Measurements from ENCODE around the gene FKBP10.
"Not testable (repeated sequence)": the region's sequence is repeated elsewhere in the genome, so short reads cannot be mapped to it uniquely, and the experiment has no call there.

Gene FKBP10, protein sequence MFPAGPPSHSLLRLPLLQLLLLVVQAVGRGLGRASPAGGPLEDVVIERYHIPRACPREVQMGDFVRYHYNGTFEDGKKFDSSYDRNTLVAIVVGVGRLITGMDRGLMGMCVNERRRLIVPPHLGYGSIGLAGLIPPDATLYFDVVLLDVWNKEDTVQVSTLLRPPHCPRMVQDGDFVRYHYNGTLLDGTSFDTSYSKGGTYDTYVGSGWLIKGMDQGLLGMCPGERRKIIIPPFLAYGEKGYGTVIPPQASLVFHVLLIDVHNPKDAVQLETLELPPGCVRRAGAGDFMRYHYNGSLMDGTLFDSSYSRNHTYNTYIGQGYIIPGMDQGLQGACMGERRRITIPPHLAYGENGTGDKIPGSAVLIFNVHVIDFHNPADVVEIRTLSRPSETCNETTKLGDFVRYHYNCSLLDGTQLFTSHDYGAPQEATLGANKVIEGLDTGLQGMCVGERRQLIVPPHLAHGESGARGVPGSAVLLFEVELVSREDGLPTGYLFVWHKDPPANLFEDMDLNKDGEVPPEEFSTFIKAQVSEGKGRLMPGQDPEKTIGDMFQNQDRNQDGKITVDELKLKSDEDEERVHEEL

GRCh38 chr17:41812381-41813151 lies at the start of gene FKBP10:
Gene FKBP10, plus strand, starts transcription at chr17:41813004. Its CDS starts 31 bp downstream, at chr17:41813035.
- DNase-seq, result no peak

DNA sequence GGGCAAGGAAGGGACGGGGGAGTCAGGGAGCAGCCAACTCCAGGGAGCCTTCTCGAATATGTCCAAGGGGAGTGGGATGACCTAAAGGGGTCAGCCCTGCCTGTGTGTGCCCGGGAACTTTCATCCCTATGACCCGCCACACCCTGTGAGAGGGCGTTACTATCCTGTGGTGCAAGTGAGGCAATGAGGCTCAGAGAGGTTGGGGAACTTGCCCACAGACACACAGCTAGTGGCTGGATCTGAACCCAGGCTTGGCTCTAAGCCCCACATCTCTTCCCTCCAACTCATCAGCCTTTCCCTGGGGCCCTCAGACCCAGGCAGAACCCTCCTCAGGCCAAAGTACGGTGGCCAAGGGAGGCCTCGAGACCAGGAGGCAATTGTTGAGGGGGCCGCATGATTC lies 49.5 kb upstream of the FKBP10 start:
- no peak for DNase-seq

DNA sequence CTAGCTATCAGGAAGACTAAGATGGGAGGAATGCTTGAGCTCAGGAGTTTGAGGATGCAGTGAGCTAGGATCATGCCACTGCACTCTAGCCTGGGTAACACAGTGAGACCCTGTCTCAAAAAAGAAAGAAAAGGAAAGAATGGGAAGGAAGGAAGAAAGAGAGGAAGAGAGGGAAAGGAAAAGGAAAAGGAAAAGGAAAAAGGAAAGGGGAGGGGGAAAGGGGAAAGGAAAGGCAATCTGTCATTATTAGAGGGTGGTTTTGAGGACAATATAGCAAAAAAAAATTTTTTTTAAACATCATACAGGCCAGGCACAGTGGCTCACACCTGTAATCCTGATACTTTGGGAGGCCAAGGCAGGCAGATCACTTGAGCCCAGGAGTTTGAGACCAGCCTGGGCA lies 46.7 kb upstream of the FKBP10 start:
- no peak for DNase-seq

DNA sequence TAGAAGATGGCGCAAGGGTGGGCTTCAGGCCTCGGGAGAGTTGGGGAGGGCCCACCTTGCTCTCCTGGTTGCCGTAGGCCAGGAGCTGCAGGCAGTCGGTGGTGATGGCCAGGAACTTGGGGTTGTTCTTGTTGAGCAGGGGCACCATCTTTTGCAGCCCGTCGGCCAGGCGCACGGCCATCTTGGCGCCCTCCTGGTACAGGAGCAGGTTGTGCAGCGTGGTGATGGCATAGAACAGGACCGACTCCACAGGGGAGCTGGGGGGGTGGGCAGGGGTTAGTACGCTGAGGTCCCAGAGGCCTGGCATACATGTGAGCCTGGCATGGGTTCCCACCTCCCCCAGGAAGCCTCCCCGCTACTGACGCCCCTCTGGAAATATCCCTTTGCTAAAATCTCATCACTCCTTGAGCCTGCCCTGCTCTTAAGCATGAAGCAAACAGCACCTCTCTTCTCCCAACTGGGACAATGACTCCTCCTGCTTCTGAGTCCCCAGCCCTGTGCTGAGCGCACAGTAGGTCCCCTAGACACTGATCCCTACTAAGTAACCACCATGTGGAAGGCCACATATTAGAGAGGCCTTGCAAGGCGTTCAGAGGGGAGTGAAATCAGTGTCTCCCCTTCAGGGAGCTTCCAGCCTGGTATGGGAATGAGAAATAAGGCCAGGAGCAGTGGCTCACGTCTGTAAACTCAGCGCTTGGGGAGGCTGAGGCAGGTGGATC lies 45.3 kb upstream of the FKBP10 start:
- no peak for DNase-seq

DNA sequence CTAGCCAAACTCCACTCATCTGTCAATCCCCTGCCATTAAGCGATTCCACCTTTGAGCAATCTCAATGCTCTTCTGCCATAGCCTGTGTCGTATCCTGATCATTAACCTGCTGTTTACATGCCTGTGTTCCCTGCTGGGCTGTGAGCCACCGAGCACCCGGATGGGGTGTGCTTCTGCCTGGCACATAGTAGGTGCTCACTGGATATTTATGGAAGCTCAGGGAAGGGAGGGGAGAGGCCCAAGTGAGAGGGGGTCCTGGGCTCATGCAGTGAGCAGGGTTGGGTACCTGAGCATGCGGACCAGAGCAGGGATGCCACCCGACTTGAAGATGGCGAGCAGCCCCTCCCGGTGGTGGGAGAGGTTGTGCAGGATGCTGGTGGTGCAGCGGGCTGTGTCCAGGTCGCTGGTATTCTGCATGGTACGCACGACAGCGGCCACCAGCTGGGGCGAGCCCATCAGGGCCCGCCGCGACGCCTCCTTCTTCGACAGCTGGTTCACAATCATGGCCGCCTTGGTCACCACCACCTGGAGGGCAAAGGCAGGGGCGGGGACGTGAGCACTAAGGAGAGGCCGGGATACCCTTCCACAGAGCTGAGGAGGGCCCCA lies 44.0 kb upstream of the FKBP10 start:
- DNase-seq, result no peak

DNA sequence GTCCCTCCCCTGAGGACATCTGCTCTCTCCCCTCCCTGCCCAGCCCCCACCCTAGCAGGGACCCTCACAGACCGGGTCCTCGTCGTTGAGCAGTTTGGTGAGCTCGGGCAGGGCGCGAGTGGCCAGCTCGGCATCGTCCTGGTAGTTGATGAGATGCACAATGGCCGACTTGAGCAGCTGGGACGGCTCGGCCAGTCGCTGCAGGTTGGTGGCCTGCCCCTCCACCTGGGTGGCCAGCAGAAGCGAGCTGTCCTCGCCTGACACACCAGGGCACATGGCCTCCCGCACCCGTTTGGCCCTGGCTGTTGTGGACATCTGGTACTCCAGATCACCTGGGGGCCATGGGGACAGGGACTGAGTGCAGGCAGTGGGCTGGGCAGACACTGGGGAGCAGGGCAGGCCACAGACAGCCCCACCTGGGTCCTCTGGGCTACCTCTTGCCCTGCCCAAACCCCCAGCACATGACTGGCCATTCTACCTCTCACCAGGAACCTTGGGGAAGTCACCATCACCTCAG lies 43.4 kb upstream of the FKBP10 start:
- DNase-seq, result no peak

GRCh38 chr17:41769985-41770384 lies 42.8 kb upstream of the FKBP10 start:
- no peak for DNase-seq

- DNase-seq, result no peak
Measured at GRCh38 chr17:41771389-41772206, 41.2 kb upstream of the FKBP10 start.

DNA sequence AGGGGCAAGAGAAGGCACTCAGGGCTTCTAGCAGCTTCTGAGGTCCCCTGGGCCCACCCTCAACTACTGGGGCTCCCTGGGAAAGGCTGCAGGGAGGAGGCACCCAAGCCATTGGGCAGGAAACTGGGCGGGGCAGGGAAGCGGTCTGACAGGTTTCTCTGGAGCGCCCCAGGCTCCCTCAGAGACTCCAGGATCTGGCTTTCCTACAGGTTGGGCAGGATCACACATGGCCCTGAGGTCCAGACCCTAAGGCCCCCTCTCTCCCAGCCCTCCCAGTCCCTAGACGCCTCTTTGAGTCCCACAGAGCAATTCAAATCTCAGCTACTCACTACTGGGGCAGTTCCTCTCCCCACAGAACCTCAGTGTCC lies 40.6 kb upstream of the FKBP10 start:
- DNase-seq, result no peak

- DNase-seq, result no peak
Measured at GRCh38 chr17:41772586-41773189, 40.1 kb upstream of the FKBP10 start.

DNA sequence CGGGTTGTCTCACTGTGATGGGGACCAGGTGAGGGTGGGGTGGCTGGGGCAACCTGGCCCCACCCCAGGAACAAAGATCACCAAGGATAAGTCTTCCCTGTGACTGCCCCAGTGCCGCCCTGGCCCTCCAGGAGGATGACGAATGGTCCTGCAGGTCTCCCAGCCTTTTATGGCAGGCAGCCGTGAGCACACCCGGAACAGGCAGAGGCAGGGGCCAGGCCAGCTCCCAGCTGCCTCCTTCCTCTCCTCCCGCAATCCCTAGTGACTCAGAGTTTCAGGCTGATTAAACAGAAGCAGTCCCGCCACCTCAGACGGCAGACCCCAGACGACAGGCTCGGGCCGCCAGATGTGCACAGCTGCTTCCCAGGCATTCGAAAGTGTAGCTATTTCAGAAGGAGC lies 39.6 kb upstream of the FKBP10 start:
- no peak for DNase-seq

DNA sequence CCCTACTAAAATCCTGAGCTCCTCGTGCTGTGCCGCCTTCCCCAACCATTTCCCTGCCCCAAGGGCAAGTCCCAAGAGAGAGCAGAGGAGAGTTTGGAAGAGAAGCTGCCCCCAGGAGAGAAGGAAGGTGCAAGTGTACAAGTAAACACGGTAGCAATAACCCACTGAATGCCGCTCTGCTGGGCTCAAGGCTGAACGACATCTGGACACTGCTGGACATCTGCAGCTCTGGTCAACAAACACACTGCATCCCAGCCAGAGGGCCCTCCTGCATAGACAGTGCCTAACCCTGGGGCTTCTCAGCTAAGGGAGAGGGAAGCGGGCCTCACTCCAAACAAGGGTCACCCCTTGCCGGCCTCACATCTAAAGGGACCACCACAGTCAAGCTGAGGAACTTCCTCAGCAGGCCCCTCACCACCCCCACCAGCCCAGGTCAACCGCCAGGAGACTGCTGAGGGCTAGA lies 39.0 kb upstream of the FKBP10 start:
- DNase-seq, result no peak

DNA sequence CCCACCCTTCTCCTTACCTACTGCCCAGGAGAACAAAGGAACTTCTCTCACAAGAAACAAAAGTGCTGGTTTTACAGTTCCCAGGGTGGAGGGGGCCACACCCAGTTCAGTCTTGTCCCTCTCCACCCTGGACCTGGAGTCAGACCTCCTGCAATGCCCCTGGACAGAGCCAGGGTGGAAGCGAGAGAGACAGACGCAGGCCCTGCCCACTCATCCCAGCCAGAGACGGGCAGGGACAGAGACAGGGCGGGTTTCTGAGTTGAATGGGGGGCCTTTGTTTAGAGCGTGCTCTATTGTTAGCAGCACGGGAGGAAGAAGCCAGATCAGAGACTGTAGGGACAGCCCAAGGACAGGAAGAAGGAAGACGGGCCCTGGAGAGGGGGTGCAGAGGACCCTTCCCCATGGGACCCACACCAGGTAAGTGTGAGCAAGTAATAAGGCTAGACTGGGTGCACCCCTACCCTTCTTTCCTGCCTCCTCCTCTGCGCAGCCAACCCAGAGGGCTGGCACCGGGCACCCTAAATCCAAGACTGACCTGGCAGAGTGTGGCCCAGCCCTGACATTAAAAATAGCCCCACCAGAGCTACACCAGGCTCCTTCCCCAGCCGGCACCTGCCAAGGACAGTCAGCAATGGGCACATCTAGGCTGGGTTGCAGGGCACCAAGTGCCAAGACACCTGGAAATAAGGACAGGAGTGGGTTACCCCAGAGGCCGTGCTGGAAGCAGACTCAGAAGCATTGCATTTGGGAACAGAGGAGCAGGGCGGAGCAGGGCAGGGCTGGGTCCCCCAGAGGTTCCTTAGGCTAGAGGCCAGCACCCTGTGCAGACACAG lies 37.2 kb upstream of the FKBP10 start:
- DNase-seq, result no peak

- DNase-seq, result not testable (repeated sequence)
Measured at GRCh38 chr17:41776262-41776900, 36.4 kb upstream of the FKBP10 start.

DNA sequence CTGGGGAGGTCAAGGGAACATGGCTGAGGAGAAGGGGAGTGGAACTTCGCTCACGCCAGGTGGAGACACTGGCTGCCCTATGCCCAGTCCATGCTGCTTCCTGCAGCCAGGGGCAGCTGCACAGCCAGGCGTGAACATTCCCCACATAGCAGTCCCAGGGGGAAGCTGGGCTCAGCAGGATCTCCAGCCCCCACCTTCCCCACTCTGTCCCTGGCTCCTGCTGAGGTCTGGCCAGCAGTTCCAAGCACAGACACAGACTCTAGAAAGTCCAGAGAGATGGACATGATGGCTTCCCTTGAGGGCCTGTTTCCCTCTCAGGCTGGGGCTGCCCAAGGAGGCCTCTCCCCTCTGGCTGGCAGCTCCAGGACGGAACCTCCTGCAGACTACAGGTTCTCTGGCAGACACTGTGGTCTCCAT lies 35.6 kb upstream of the FKBP10 start:
- DNase-seq, result no peak

- DNase-seq, result peak; percentile 44
Measured at GRCh38 chr17:41777574-41778188, 35.1 kb upstream of the FKBP10 start.

DNA sequence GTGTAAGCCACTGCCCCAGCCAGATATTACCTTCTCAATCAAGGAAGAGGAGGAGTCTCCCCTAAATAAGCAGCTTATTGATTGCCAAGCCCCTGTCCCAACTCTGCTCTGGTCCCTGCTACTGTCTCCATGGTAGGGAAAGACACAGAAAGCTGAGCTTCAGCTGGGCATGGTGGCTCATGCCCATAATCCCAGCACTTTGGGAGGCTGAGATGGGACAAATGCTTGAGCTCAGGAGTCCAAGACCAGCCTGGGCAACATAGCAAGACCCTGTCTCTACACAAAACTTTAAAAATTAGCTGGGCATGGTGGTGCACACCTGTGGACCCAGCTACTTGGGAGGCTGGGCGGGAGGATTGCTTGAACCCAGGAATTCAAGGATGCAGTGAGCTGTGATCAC lies 32.9 kb upstream of the FKBP10 start:
- DNase-seq, result no peak

- no peak for DNase-seq
Measured at GRCh38 chr17:41781404-41782110, 31.2 kb upstream of the FKBP10 start.

- no peak for DNase-seq
Measured at GRCh38 chr17:41782142-41782541, 30.7 kb upstream of the FKBP10 start.
